IMR-90 (cell line): ENCODE results near the gene RBP5. TPM values are rescaled to one million over a fixed set of nuclear protein-coding genes. Genes with fewer than 3 reads are reported as not detected.

Experiments used
- ATAC-seq: fragments of 200-7000 bp; cut with Tn5 transposase; 2 replicates; pipeline ENCODE4 v1.9.1; 2020; ENCODE audit warnings: low read depth, mild to moderate bottlenecking, moderate library complexity
- BruUV-seq: library from RNA; stranded (reverse); fragments of 400-500 nt; replicated peaks from 2 replicates; lab custom pipeline; 2021; lab: Mats Ljungman, UMichigan
- CTCF ChIA-PET: fragments of 300-600 bp; formaldehyde crosslinking; extraction: SDS; loops from one replicate; lab custom pipeline; 2021; ENCODE audit warnings: antibody characterized with exemption; lab: Yijun Ruan, JAX
- POLR2A ChIA-PET: fragments of 300-600 bp; sonication (Branson Sonifier 250); formaldehyde crosslinking; loops from one replicate; lab custom pipeline; 2022; ENCODE audit warnings: antibody characterized with exemption; ENCODE audit not compliant: unreplicated experiment; lab: Charles Lee
- DNase-seq: peaks from one replicate; pipeline ENCODE4 v3.0.0; 2013
- H2AFZ ChIP-seq: replicated peaks from 2 replicates; pipeline ENCODE3; 2013; ENCODE audit warnings: low read length, mild to moderate bottlenecking; ENCODE audit not compliant: poor library complexity
- H2AK5ac ChIP-seq: 2 replicates; pipeline ENCODE4 v1.6.1; 2013; ENCODE audit warnings: low read depth, low read length, inconsistent platforms
- H2AK9ac ChIP-seq: replicated peaks from 2 replicates; pipeline ENCODE3; 2013; ENCODE audit warnings: mild to moderate bottlenecking, low read depth, low read length, moderate library complexity; ENCODE audit not compliant: poor library complexity
- H2BK120ac ChIP-seq: 2 replicates; pipeline ENCODE4 v1.6.1; 2013; ENCODE audit warnings: low read depth, low read length, inconsistent platforms
- H2BK15ac ChIP-seq: 3 replicates; pipeline ENCODE4 v1.6.1; 2013; ENCODE audit warnings: low read depth, low read length, inconsistent platforms
- H2BK20ac ChIP-seq: 2 replicates; pipeline ENCODE4 v1.6.1; 2013; ENCODE audit warnings: low read depth, mild to moderate bottlenecking, inconsistent platforms, low read length, moderate library complexity
- H2BK5ac ChIP-seq: 2 replicates; pipeline ENCODE4 v1.6.1; 2013; ENCODE audit warnings: mild to moderate bottlenecking, low read depth, low read length, inconsistent platforms; ENCODE audit not compliant: poor library complexity, severe bottlenecking
- H3K14ac ChIP-seq: replicated peaks from 2 replicates; pipeline ENCODE4 v1.6.1; 2013; ENCODE audit warnings: low read depth, low read length, inconsistent platforms
- H3K18ac ChIP-seq: 2 replicates; pipeline ENCODE4 v1.6.1; 2013; ENCODE audit warnings: low read depth, low read length, control low read depth
- H3K23ac ChIP-seq: 2 replicates; pipeline ENCODE4 v1.6.1; 2013; ENCODE audit warnings: low read depth, low read length, inconsistent platforms
- H3K27ac ChIP-seq: 2 replicates; pipeline ENCODE4 v1.5.1; 2013; ENCODE audit warnings: mild to moderate bottlenecking, control low read depth, low read length; ENCODE audit not compliant: insufficient read depth
- H3K27me3 ChIP-seq: 2 replicates; pipeline ENCODE4 v1.6.1; 2013; ENCODE audit warnings: low read length; ENCODE audit not compliant: control insufficient read depth, insufficient read depth
- H3K36me3 ChIP-seq: 2 replicates; pipeline ENCODE4 v1.6.1; 2013; ENCODE audit warnings: low read length, mixed read lengths; ENCODE audit not compliant: control insufficient read depth, insufficient read depth
- H3K4ac ChIP-seq: 2 replicates; pipeline ENCODE4 v1.6.1; 2013; ENCODE audit warnings: low read depth, low read length, inconsistent platforms
- H3K4me1 ChIP-seq: 2 replicates; pipeline ENCODE4 v1.6.1; 2013; ENCODE audit warnings: low read length, mixed read lengths; ENCODE audit not compliant: control insufficient read depth, insufficient read depth
- H3K4me2 ChIP-seq: 2 replicates; pipeline ENCODE4 v1.6.1; 2013; ENCODE audit warnings: low read depth, mild to moderate bottlenecking, control low read depth, low read length, moderate library complexity
- H3K4me3 ChIP-seq: 2 replicates; pipeline ENCODE4 v1.5.1; 2013; ENCODE audit warnings: low read depth, mild to moderate bottlenecking, control low read depth, low read length, moderate library complexity; ENCODE audit not compliant: insufficient read depth
- H3K56ac ChIP-seq: 2 replicates; pipeline ENCODE4 v1.6.1; 2013; ENCODE audit warnings: low read length, inconsistent platforms; ENCODE audit not compliant: insufficient read depth; ENCODE audit errors: extremely low read depth
- H3K79me1 ChIP-seq, 2 experiments: 2 replicates each; pipeline ENCODE4 v1.6.1; 2013; ENCODE audit warnings: low read length in 2 of 2, inconsistent platforms in 1 of 2, low read depth in 1 of 2
- H3K9ac ChIP-seq: 2 replicates; pipeline ENCODE4 v1.6.1; 2013; ENCODE audit warnings: low read depth, low read length, control low read depth
- H3K9me1 ChIP-seq: 2 replicates; pipeline ENCODE4 v1.6.1; 2013; ENCODE audit warnings: low read length, inconsistent platforms; ENCODE audit not compliant: insufficient read depth
- H3K9me3 ChIP-seq: 2 replicates; pipeline ENCODE4 v1.6.1; 2013; ENCODE audit warnings: low read length; ENCODE audit not compliant: control insufficient read depth, insufficient read depth
- H4K20me1 ChIP-seq: 2 replicates; pipeline ENCODE4 v1.6.1; 2013; ENCODE audit warnings: low read length, inconsistent platforms; ENCODE audit not compliant: insufficient read depth
- H4K5ac ChIP-seq: 2 replicates; pipeline ENCODE4 v1.6.1; 2013; ENCODE audit warnings: mild to moderate bottlenecking, low read depth, low read length, control low read depth
- H4K8ac ChIP-seq, 2 experiments: 2 replicates each; pipeline ENCODE4 v1.6.1; 2013; ENCODE audit warnings: low read depth in 2 of 2, low read length in 2 of 2, control low read depth in 1 of 2, inconsistent platforms in 1 of 2
- H4K91ac ChIP-seq: 2 replicates; pipeline ENCODE4 v1.6.1; 2013; ENCODE audit warnings: low read depth, low read length, inconsistent platforms; ENCODE audit not compliant: insufficient read depth
- ELK1 ChIP-seq: fragments of 150-350 bp; IDR thresholded peaks from 2 replicates; pipeline ENCODE4 v1.6.1; 2016; ENCODE audit warnings: low read depth, mild to moderate bottlenecking, low read length, moderate library complexity, borderline replicate concordance
- FOS ChIP-seq: fragments of 150-350 bp; IDR thresholded peaks from 2 replicates; pipeline ENCODE4 v1.6.1; 2016; ENCODE audit warnings: low read depth, low read length
- MAFK ChIP-seq: IDR thresholded peaks from 2 replicates; pipeline ENCODE4 v1.6.1; 2012; ENCODE audit warnings: low read depth, low read length, improper control_type of control experiment
- POLR2A ChIP-seq: IDR thresholded peaks from 2 replicates; pipeline ENCODE4 v1.6.1; 2012; ENCODE audit warnings: mild to moderate bottlenecking, low read depth, low read length
- RFX5 ChIP-seq: IDR thresholded peaks from 2 replicates; pipeline ENCODE4 v1.8.0; 2012; ENCODE audit warnings: low read depth, mild to moderate bottlenecking, low read length, moderate library complexity
- USF2 ChIP-seq: fragments of 150-350 bp; IDR thresholded peaks from 2 replicates; pipeline ENCODE4 v1.6.1; 2017; ENCODE audit warnings: mild to moderate bottlenecking, antibody characterized with exemption, low read length, low read depth
- WGBS, 2 experiments: methylation state at CpG; one replicate each; pipeline versions ENCODE4 v1.1.5 to v1.1.7; 2013; ENCODE audit warnings: missing lambda C conversion rate in 2 of 2; ENCODE audit not compliant: insufficient read length in 1 of 2; ENCODE audit errors: extremely low coverage in 2 of 2; 5-methylcytosine and 5-hydroxymethylcytosine counted together
- dilution Hi-C: fragments of 300-500 bp; cut with HindIII; formaldehyde crosslinking; loops from one replicate; pipeline ENCODE4 v1.14.3; 2018; ENCODE audit warnings: low sequenced_read_pairs; ENCODE audit not compliant: unreplicated experiment
- in situ Hi-C: fragments of 300-500 bp; cut with MboI; formaldehyde crosslinking; loops from 3 replicates; pipeline ENCODE4 v1.14.3; 2019; ENCODE audit warnings: low sequenced_read_pairs, inconsistent platforms, mixed read lengths
- intact Hi-C: fragments of 100-400 bp; cut with micrococcal nuclease; formaldehyde crosslinking; loops from 2 replicates; pipeline ENCODE4 v1.10.0; 2022
- polyA plus RNA-seq, 3 experiments: library from polyadenylated mRNA; depleted of rRNA; stranded (reverse); fragments of >200 nt; gene quantifications; 2 replicates each; pipeline ENCODE4 v1.2.3, GENCODE V29; 2012; ENCODE audit warnings: low replicate concordance in 1 of 3
- total RNA-seq: library from RNA; depleted of rRNA; stranded (reverse); fragments of >200 nt; gene quantifications from 2 replicates; pipeline ENCODE4 v1.2.3, GENCODE V29; 2012

Gene RBP5
- total and polyA plus RNA-seq, 2 of the 4 experiments (the other 2 are of a cell fraction), result 0.15 TPM; not detected in 1

- Histone ChIP-seq H3K9me1 (peaks cover 18% of the 10 kb centered on the region), H3K4me3 (peak overlapping the region; percentile 55), H3K36me3 (peaks cover 35% of the 10 kb centered on the region), H3K27ac (peak overlapping the region; percentile 84), H4K20me1 (no peaks in the 10 kb centered on the region), H3K79me1 (peaks cover 13 to 28% of the 10 kb centered on the region in 2 experiments; a peak in 3 of 4 replicates), H3K9ac (peak overlapping the region; percentile 92), H3K27me3 (no peaks in the 10 kb centered on the region), H4K8ac (peak overlapping the region; percentile 77 to 98; a peak in 3 of 4 replicates), H2BK20ac (peak overlapping the region; percentile 77), H3K4me2 (peak overlapping the region; percentile 92), H4K91ac (peak overlapping the region; percentile 99), H3K9me3 (no peaks in the 10 kb centered on the region), H2AK5ac (peak overlapping the region; percentile 91), H3K23ac (peak overlapping the region; percentile 100), H3K56ac (peak overlapping the region; percentile 79), H2BK15ac (peak overlapping the region; percentile 89; the same call in 2 of the 3 replicates), H3K14ac (peak overlapping the region; percentile 99), H2AK9ac (peak overlapping the region; percentile 91), H4K5ac (peak overlapping the region; percentile 94), H3K18ac (peak overlapping the region; percentile 96), H3K4me1 (peaks cover 26% of the 10 kb centered on the region), H2BK120ac (peak overlapping the region; percentile 97), H2BK5ac (peak overlapping the region; percentile 79), H3K4ac (peak overlapping the region; percentile 99), H2AFZ (peak overlapping the region; percentile 92)
- peak; percentile 24 for ATAC-seq
- BruUV-seq, result no TSS peak
- no peak for DNase-seq
- ChIA-PET POLR2A (no interaction called here), CTCF (interaction anchor here (1.1 kb wide), 1 partner anchor 22 kb away, joined by 3 read pairs; no protein-coding TSS in a partner anchor)
- in situ Hi-C loops (no loop called here), dilution Hi-C loops (no loop called here), intact Hi-C loops (loop anchor here (1.0 kb wide), 5 partner anchors 12 to 147 kb away; partner anchors contain the start of genes C12orf57, C1S and LPCAT3)
- TF ChIP-seq POLR2A (no peak), USF2 (no peak), ELK1 (no peak), FOS (no peak), MAFK (no peak), RFX5 (no peak)
- no CpG with 5 or more reads among the region's 10 CpGs for WGBS, 2 experiments
Measured at GRCh38 chr12:7091660-7092228, 36.9 kb downstream of the RBP5 start.
